Activated CD4-positive, alpha-beta T cell treated with anti-CD3 and anti-CD28 coated beads, Interleukin-2, amount 50 U/mL, for 1 hour (primary cell): ENCODE measurements around the gene TMEM252.

ENCODE experiments used
- DNase-seq: peaks from one replicate; pipeline ENCODE4 v3.0.0-alpha.2; 2020

Gene TMEM252

DNA sequence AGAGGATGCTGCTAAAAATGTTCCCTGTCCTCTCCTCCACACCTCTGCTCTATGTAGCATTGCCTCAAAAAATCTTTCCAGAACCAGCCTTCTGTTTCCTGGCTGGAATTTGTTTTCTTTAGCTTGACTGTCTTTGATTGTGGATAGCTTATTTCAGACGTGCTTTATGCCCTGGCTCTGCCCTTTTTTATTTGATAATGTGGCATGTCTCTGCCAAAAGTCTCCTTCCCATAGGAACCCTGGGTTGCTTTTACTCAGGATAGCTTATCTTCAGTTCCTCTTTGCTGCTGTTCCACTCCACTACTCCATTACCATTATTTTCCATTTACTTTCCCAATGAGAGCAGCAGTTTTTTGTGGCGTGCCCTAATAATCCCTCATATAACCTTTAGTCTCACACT lies 885 bp upstream of the TMEM252 start:
- DNase-seq: no peak

DNA sequence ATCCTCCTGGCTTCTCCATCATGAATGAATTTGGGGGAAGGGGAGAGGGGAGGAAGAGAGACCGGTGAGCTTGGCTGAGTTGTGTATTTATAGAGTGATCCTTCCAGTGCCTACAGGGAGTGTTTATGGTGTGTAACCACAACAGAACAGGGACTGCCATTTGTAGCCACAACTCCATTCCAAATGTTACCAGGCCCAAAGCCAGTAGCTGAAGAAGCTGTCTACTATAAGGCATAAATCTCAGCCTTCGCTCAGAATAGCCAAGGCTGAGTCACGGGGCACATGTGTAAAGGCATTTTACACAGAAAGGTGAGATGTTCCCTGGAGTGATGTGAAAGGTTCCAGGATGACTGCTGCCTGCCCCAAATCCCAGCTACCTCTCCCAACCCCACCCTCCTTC lies 2.5 kb downstream of the TMEM252 start:
- no peak for DNase-seq

DNA sequence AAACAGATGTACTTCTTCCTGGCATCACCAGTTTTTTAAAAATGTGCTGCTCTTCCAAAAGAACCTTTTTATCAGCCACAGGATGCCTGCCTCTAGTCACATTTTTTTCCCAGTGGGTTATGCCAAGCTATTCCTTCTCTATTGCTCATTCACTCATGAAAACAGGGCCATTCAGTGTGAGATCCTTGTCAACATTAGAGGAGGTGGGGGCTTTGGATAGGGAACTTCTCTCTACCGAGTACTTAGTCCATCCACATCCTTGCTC lies 3.1 kb downstream of the TMEM252 start:
- no peak for DNase-seq

DNA sequence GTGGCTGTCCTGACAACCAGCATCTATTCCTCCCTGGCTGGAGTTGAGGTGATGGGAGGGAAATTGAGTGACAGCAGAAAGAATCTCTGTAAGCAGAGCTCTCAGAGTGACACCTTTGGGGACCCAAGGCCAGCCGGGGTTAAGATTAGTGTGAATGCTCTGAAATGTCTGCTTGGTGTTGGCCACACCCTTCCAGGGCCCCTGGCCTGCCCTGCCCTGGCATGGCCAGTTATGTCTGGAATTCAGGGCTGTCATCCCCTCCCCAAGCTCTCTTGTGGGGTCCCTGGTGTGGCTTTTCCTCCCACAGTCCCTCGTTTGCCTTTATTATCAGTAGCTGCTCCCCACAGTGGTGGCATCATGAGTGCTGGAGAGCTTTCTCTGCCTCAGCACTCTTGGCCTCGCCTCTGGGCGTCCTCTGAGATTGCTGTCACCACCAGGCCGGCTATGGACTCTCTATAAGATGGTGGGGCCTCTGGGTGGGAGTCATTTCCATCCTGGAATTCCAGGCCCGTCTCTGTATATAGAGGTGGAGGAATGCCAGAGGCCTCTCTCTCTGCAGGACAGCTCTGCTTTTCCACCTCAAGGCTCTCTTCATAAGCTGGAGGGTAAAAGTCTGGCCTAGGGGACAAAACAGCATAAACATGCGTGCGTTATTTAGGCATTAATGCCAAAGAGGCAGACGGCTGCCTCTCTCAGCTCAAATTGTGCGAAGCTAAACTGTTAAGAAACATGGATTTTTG lies 3.6 kb downstream of the TMEM252 start:
- DNase-seq: no peak

DNA sequence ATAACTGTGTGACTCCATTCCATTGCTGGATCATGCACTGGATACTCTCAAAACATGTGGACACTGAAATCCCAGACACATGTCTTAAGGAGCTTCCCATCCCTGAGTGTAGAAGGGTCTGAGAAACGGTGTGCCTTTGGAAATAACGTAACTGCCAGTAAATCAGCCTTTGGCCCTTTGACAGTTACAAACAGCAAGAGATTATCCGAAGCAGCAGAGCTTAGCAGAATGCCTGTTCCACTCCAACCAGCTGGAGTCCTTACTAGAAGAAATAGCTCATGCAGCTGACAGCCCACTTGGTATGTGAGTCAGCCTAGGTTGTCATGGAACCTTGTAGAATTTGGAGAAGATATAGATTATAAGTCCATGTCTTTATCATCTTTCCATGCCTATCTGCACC lies 7.0 kb downstream of the TMEM252 start:
- no peak for DNase-seq

DNA sequence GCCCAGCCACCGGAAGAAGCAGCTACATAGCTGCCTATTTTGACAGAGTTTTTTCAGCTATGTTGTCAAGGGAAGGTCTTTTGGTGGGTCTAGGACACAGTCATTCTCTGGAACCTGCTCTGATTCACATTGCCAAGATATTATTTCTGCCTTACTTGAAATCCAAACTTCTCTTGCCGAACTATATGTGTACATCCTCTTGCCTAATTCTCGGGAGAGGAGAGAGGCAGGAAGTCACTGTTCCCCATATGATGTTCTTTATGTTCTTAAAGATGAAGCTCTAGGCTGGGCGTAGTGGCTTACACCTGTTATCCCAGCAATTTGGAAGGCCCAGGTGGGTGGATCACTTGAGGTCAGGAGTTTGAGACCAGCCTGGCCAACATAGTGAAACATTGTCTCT lies 8.6 kb downstream of the TMEM252 start:
- DNase-seq: no peak

DNA sequence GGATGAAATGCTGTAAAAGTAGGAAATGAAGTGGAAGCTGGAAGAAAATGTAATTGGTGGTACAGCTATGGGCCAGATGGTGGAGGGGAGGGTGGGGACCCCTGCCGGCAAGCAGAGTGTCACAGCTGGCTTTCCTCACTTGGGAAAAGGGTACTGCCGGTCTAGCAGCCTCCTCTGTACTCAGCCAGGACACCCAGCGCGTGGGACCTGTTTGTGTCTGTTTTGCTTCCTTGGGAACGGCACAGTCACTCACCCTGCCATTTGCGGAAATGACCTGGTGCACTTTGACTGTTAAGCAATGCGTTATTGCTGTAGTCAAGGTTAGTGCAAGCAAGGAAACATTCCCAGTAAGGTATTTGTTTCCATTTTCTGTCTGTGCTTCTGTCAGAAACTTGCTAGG lies 10.1 kb downstream of the TMEM252 start:
- DNase-seq: no peak

DNA sequence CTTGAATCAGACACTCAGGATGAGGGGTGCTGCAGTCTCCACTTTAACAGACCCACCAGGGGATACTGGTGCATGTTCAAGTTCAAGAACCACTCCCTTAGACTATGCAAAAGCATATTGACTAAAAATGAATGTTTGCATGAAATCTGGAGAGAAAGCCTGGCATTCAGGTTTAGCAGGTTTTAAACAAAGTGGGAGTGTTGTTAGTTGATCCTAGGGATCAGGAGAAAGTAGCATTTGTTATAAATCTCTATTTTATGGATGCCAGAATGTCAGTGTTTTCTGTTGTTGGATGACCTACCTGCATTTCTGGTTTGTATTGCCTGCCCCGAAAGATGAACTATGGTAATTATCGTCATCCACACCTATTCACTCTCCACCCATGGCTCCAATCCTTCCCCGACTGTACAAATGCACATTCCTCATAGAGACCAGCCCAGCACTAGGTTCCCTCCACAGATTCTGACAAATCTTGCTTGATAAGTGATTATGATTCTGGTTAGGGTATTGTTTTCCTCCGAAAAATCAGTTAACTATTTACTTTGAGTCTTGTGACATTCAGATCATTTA lies 17.2 kb downstream of the TMEM252 start:
- no peak for DNase-seq

DNA sequence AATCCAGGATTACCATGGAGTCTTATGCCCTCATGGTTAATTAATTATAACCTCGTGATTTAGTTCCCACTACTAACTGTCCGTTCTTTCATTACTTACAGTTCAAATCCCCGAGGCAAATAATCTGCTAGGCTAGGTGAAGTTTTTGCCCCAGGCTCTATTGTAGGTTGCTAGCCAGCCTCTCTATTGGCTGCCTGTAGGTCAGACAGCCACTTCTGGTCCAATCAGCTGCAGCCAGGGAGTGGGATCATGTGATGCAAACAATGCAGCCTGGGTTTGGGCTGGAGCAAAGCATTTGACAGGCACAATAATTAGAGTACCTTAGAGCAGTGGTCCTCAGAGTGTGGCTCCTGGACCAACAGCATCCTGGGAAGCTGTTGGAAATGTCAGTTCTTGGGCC lies 17.7 kb downstream of the TMEM252 start:
- DNase-seq: no peak

DNA sequence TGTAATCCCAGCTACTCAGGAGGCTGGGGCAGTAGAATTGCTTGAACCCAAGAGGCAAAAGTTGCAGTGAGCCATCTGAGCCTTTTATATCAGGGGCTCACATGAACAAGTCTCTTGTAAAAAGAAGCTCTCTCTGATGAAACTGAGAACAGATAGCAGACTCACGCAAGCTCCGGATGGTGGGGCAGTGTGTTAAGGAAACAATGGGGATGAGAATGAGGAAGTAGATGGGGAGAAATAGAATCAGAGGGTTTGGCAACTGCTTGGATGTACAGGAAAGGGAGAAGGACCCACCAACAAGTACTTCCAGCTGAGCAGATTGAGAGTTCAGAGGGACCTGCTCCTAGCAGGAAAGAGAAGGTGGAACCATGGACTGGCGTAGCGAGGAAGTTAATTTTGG lies 18.6 kb downstream of the TMEM252 start:
- DNase-seq: no peak

DNA sequence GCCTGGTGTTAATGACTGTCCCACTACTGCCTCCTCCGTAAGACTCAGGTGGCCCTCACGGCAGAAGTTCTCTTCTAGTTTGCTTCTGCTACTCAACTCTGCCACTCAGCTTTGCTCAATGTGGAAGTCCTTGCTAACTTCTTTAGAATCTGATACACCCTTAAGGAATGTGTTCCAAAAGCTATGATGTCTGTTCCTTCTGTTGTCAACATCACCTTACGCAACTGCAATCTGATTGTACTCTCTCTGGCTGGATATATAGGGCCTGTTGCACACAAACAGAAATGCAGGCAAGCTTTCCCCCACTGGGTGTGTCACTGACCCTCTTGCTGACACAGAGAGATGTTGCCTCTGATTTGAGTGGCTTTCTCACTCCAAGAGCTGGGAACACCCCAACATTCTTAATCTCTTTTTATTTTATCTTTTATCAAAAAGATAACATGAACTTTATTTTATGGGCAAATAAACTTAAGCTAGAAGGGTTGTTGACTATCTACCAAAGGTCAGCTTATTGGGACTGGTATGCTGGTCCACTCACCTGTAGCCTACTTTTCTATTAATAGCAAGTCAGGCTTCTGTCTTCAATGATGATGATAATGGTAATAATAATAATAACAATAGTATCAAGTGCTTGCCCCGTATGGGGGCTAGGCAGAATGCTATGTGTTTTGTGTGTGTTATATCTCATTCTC lies 25.2 kb downstream of the TMEM252 start:
- DNase-seq: no peak

DNA sequence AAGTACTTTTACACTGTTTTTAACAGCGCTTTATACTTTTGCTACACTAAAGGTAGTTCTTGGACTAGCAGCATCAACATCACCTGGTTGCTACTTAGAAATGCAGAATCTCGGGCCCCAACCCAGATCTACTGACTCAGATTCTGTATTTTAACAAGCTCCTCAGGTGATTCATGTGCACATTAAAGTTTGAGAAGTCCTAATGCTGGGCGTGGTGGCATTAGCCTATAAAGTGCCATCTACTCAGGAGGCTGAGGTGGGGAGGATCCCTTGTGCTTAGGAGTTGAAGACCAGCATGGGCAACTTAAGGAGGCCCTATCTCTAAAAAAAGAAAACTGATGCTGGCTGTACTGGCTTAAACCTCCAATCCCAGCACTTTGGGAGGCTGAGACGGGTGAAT lies 26.7 kb downstream of the TMEM252 start:
- DNase-seq: no peak

DNA sequence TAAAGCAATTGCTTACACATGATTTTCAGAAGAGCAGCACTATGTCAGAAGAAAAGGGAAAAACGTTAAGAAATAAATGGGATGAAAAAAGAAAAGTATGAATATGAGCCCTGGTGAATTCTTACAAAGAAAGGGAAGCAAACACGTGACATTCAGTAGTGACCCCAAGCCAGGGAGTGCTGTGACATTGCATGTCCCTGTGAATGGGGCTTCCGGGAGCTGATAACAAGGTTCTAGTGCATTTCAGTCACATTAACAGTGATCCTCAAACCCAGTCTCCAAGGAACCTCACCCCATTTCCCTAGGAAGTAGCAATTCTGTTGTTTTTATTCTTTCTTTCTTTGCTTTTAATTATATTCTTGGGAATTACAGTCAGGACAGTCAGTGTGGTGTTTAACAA lies 27.3 kb downstream of the TMEM252 start:
- DNase-seq: no peak

DNA sequence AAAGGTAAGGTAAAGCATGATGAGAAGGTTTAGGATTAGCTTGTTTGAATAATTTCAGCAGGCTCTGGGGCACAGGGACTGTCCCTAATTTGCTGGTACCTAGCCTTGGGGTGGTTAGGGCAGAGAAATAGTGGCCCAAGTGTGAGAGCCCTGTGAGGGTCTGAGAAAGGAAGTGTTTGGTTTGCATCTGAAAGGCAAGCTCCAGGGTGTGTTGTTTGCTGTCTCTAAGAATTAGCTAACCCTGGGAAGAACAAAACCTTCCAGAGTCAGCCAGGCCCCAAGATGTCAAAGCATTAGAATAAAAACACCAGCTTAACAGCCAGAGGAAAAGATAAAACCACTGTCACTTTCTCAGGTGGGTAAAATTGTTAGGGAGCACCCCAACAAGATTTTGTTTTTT lies 31.0 kb downstream of the TMEM252 start:
- DNase-seq: no peak

DNA sequence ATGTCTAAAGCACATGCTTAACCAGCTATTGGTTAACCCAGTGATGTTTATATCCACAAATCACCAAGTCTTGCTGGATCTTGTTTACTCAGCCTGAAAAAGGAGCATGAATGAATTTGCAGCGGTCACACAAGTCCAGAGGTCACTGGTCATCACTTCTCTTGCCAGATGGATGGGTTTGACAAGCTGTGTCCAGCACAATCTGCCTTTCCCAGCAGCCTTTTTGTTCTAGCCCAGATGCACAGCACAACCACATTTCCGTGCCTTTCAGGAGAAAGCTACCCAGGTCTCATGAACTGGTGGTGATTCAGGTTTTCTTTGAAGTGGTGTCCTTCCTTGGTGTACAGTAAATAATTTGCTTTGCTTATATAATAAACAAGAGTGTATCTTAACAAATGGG lies 32.1 kb downstream of the TMEM252 start:
- DNase-seq: no peak

DNA sequence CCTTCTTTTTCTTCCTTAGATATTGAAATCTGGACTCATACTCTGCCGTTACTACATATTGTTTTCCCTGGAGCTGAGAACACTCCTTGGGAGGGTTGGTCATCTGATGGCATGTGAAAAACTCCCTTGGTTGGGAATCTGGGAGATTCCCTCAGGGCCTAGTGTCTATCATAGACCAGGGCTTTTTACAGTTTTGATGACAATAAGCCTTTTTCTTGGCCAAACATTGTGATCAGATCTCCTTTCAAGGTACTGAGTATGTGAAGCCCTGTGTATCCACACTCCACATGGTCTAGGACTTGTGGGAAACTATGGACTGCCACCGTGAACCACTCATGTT lies 32.9 kb downstream of the TMEM252 start:
- no peak for DNase-seq

DNA sequence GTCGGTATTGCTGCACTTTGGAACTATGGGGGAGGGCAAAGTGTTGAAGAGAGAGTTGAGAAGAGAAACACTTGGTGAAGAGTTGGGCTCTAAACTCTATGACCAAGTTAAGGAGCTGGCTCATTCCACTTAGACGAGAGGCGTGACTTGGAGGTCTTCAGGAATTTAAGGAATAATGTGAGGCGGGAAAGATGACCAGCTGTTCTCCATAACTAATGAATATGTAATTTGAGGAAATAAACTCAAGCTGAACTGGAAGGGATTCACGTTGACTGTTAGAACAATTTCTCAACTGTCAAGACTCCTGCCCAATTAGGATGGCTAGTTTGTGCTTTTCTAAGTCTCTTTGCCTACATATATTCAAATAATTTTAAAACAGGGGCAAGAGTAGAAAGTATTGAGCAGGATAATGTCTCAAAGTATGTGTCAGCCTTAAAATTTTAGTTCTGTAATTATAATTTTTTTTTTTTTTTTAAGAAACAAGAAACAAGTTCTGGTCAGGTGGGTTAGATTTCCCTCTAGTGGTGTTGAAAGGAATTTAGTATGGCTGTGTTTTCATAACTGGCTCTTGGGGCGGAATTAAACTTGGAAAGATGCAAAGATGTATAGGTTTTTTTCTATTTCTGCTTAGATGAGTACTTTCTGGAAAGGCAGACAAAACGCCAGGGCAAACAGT lies 33.4 kb downstream of the TMEM252 start:
- DNase-seq: no peak

DNA sequence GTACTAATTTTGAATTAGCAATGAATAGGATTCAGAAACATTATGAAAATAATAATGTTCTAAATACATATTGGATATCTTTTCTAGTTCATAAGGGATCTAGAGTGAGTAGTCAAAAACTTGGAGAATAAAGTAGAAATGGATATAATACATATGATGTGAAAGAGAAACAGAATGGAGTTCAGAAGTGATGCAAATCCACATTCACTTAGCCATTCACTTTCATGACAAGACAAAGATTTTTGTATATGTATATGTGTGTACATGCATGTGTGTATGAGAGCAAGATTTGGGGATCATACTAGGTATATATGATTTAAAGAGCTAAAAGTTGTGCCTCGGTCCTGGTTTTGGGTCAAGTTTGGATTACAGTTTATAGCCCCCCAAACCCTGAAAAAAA lies 34.1 kb downstream of the TMEM252 start:
- no peak for DNase-seq

DNA sequence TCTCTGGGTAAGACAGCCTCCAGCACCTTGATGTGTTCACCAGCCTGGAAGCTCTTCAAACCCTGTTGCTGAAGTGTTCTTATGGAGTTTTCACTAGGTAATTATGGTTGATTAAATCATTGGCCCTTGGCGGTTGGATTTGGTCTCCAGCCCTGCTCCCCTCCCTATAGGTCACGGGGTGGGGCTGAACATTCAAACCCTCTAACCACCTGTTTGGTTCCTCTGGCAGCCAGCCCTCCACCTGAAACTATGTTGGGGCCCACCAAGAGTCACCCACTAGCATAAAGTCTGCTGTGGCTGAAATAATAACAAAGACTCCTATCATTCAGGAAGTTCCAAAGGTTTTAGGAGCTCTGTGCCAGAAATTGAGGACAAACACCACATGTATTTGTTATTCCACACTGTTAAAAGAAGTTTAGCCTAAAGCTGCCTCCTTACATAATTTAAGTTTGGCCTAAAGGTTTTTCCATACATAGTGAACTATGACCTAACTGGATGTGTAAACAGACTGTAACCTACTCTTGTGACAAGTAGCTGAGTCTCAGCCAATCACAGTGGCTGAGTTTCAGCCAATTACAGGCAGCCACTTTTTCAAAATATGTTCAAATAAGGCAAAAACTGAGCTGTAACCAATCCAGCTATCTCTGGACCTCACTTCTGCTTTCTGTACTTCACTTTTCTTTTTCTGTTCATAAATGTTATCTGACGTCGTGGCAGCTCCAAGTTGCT lies 34.8 kb downstream of the TMEM252 start:
- no peak for DNase-seq

DNA sequence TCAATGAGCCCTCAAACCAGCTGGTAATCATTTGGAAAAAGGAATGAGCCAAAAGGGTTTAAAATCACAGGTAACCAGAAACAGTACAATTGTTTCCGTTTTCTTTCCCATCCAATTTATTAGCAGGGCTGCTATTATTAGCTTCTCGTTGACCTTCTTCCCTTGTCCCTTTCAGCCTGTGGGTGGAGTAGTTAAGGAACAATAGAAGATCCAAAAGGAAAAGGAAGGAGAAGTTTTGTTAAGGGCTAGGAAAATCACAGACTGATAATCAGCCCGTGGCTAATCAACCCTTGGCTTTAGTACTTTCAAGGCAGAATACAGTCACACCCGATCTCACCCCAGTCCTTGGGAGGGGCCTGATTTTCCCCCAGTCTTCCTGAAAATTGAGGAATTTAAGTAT lies 38.4 kb downstream of the TMEM252 start:
- no peak for DNase-seq

DNA sequence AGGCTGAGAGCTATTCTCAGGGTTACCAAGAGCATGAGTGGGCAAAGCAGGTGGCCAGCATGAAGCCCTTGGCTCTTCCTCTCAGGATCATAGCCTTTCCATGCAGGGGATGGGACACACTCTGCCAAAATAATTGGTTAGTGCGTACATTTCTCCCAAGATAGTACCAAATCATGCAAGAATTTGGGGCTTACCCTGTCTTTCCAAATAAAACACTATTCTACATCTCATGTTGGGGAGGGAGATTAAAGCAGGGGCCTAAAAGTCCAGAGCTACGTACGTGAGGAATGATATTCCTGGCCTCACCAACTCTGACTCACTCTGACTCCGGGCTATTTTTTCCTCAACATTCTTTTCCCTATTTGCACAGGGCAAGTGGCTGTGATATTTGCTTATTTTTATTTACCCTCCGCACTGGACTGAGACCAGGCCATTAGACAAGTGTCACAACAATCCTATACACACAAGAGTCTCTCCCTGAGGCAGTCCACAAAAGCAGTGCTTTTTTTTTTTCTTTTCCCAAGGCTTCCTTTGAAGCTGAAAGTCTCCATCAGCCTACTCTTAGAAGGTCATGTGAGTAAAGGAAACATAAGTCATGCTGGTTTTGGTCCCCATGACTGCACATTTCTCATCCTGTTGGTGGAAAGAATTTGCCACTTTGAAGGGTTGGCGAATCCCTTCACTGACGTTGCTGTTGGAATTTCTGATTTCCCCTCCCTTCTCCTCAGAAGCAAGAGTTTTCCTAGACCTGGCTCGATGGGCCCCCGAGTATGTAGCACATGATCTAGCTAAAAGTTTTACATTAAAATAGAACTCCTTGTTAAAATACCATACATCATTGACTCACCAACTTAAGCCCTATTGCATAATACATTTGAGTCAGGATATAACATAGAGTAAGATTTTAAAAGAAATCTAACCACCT lies 40.0 kb downstream of the TMEM252 start:
- no peak for DNase-seq

DNA sequence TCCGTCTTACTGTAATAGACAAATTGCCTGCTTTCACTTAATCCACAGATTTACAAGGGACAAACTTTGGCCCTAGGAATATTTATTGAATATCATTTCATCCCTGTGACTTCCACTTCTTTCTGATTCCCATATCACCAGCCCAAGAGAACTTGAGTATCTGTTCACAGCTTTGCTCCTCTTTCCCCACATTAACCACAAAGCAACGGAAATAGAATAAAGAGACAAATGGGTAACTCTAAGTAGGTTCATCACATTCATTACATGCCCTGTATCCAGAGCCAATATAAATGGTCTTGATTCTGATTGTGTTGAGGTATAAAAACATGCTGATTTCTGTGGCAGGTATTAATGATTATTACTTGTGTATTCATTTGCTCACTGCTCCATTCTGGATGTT lies 41.9 kb downstream of the TMEM252 start:
- no peak for DNase-seq

DNA sequence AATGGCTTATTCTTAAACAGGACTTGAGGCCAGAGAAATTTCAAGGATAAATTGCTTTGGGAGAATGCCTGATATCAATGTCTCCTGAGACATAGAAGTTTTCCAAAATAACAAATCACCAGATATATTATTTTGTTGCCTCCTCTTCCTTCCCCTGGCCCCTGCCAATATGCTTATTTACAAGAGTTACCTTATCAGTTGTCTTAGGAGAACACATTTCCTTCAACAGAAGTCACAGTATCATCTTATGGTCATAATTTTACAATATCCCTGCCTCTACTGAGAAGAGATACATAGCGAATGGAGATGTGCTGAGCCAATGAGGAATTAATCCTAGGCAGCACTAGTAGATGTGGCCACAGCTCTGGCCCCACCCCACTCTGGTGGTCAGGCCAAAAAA lies 43.1 kb downstream of the TMEM252 start:
- DNase-seq: no peak
